ENCODE measurements around the gene OPCML.

OPCML gene

GRCh38 chr11:132501356-132501755 is 1030.9 kb downstream of the OPCML start:
- DNase-seq (ENCODE audit: low read depth, low spot score), result no peak

GRCh38 chr11:132499661-132500060 is 1032.6 kb downstream of the OPCML start:
- no peak for DNase-seq (ENCODE audit: low read depth, low spot score)

GRCh38 chr11:132496341-132496740 is 1036.0 kb downstream of the OPCML start:
- no peak for DNase-seq (ENCODE audit: low read depth, low spot score)

- DNase-seq (ENCODE audit: low read depth, low spot score), result no peak
These were observed 1038.5 kb downstream of the OPCML start for GRCh38 chr11:132493801-132494200.

GRCh38 chr11:132490978-132491377 is 1041.3 kb downstream of the OPCML start:
- DNase-seq (ENCODE audit: low read depth, low spot score), result no peak

GRCh38 chr11:132486060-132486459 is 1046.2 kb downstream of the OPCML start:
- DNase-seq (ENCODE audit: low read depth, low spot score), result no peak

GRCh38 chr11:132475026-132475425 is 1057.3 kb downstream of the OPCML start:
- DNase-seq (ENCODE audit: low read depth, low spot score), result no peak

- no peak for DNase-seq (ENCODE audit: low read depth, low spot score)
These were observed 1059.7 kb downstream of the OPCML start for GRCh38 chr11:132472411-132473172.

GRCh38 chr11:132471466-132471865 is 1060.8 kb downstream of the OPCML start:
- no peak for DNase-seq (ENCODE audit: low read depth, low spot score)

GRCh38 chr11:132466983-132467382 is 1065.3 kb downstream of the OPCML start:
- DNase-seq (ENCODE audit: low read depth, low spot score), result no peak

- no peak for DNase-seq (ENCODE audit: low read depth, low spot score)
These were observed 1067.4 kb downstream of the OPCML start for GRCh38 chr11:132464939-132465338.

- DNase-seq (ENCODE audit: low read depth, low spot score), result no peak
These were observed 1068.3 kb downstream of the OPCML start for GRCh38 chr11:132464003-132464342.

GRCh38 chr11:132463295-132464002 is 1068.9 kb downstream of the OPCML start:
- no peak for DNase-seq (ENCODE audit: low read depth, low spot score)

- no peak for DNase-seq (ENCODE audit: low read depth, low spot score)
These were observed 1072.6 kb downstream of the OPCML start for GRCh38 chr11:132459736-132460135.

GRCh38 chr11:132457445-132457844 is 1074.9 kb downstream of the OPCML start:
- no peak for DNase-seq (ENCODE audit: low read depth, low spot score)

GRCh38 chr11:132456751-132457328 is 1075.5 kb downstream of the OPCML start:
- DNase-seq (ENCODE audit: low read depth, low spot score), result no peak

GRCh38 chr11:132455044-132455443 is 1077.3 kb downstream of the OPCML start:
- DNase-seq (ENCODE audit: low read depth, low spot score), result no peak

- no peak for DNase-seq (ENCODE audit: low read depth, low spot score)
These were observed 1078.9 kb downstream of the OPCML start for GRCh38 chr11:132453406-132453805.

- DNase-seq (ENCODE audit: low read depth, low spot score), result no peak
These were observed 1079.7 kb downstream of the OPCML start for GRCh38 chr11:132452616-132453015.

- no peak for DNase-seq (ENCODE audit: low read depth, low spot score)
These were observed 1080.2 kb downstream of the OPCML start for GRCh38 chr11:132451942-132452601.

GRCh38 chr11:132450631-132451030 is 1081.7 kb downstream of the OPCML start:
- no peak for DNase-seq (ENCODE audit: low read depth, low spot score)

- no peak for DNase-seq (ENCODE audit: low read depth, low spot score)
These were observed 1083.8 kb downstream of the OPCML start for GRCh38 chr11:132448334-132448995.

Data from brain pericyte (primary cell).